Mucosa of descending colon (tissue), 3 donors: ENCODE results near the gene SLC26A6. TPM values are rescaled to one million over a fixed set of nuclear protein-coding genes. Genes with fewer than 3 reads are reported as not detected.

Experiments used
- ATAC-seq: fragments of 200-7000 bp; cut with Tn5 transposase; one replicate; pipeline ENCODE4 v1.9.1; 2020; ENCODE audit warnings: mild to moderate bottlenecking, moderate library complexity
- DNase-seq, 3 donors: peaks; one replicate each; pipeline ENCODE4 v3.0.0-alpha.2; 2020
- H3K36me3 ChIP-seq: fragments of 200-600 bp; one replicate; pipeline ENCODE4 v1.8.0; 2021; ENCODE audit warnings: low read depth, mild to moderate bottlenecking
- H3K4me1 ChIP-seq: fragments of 200-600 bp; one replicate; pipeline ENCODE4 v1.8.0; 2021; ENCODE audit warnings: low read depth, mild to moderate bottlenecking
- H3K4me3 ChIP-seq: fragments of 200-600 bp; one replicate; pipeline ENCODE4 v1.8.0; 2021; ENCODE audit warnings: mild to moderate bottlenecking
- H3K9me3 ChIP-seq: fragments of 200-600 bp; one replicate; pipeline ENCODE4 v1.8.0; 2021; ENCODE audit warnings: mild to moderate bottlenecking
- intact Hi-C, 2 donors: fragments of 100-400 bp; cut with DNase I in 1 of 2; cut with micrococcal nuclease in 1 of 2; formaldehyde crosslinking; loops; one replicate each; pipeline versions ENCODE4 v1.11.0 to v1.11.1; 2022; cut with DNase I, micrococcal nuclease
- total RNA-seq, 3 donors: library from RNA; stranded (reverse); fragmentation: NEBNext Ultra II Directional in 2 of 3; extraction: Animal tissue kit (Norgen Biotek cat#: 25700) in 2 of 3; gene quantifications; one replicate each; pipeline versions ENCODE4 v1.2.1 to v1.2.4, GENCODE V29; 2021 to 2023
- TF ChIP-seq, protein P1 (sequence below): fragments of 200-600 bp; IDR thresholded peaks from one replicate; pipeline ENCODE4 v1.8.0; 2022; ENCODE audit warnings: antibody characterized with exemption, mild to moderate bottlenecking
- donor health status: DM: no; HTN: no; CAD: no; lungs with moderate emphysema.
- donor health status: DM: no; HTN: no; CAD: no.
- donor health status: DM: no; HTN: yes; CAD: no.

SLC26A6 gene
- total RNA-seq, 3 donors from 2014 or later, result 78.6 to 161 (median 104) TPM

DNA sequence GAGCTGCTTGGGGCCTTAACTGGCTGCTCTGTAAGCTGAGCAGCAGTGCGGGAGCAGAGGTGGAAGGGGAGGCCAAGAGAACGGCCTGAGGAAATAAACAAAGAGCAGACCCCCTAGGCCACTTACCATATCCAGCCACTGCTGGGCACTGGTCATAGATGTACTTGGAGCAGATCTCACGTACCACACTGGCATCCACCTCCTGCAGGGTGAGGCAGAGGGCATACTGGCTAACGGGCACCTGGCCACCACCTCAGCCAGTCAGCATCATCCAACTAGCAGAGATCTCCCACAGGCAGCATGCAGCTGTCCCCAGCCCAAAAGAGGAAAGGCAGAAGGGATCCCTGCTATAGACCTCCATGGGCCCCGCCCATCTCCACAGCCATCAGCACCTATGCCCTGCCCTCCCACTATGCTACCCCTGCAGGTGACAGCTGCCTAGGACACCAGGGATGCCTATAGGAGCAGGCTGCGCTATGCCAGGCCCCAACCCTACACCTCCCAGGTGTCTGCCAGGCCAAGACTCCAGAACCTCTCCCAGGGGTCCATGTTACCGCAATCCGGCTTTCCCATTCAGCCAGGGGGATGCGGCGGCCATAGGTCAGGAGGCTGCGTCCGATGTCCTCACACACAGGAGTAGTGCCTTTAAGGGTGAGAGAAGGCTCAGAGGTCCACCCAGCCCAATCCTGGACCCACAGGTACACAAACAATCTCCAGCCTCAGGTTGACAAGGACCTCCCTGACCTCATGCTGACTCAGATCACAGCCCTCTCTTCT is 35.6 kb downstream of the SLC26A6 start:
- ATAC-seq (no peak), DNase-seq (no peak)
- Histone ChIP-seq H3K4me3 (no peak overlapping the region), H3K4me1 (peaks cover 10% of the 10 kb centered on the region), H3K9me3 (no peaks in the 10 kb centered on the region), H3K36me3 (peaks cover 37% of the 10 kb centered on the region)
- TF ChIP-seq, protein P1, sequence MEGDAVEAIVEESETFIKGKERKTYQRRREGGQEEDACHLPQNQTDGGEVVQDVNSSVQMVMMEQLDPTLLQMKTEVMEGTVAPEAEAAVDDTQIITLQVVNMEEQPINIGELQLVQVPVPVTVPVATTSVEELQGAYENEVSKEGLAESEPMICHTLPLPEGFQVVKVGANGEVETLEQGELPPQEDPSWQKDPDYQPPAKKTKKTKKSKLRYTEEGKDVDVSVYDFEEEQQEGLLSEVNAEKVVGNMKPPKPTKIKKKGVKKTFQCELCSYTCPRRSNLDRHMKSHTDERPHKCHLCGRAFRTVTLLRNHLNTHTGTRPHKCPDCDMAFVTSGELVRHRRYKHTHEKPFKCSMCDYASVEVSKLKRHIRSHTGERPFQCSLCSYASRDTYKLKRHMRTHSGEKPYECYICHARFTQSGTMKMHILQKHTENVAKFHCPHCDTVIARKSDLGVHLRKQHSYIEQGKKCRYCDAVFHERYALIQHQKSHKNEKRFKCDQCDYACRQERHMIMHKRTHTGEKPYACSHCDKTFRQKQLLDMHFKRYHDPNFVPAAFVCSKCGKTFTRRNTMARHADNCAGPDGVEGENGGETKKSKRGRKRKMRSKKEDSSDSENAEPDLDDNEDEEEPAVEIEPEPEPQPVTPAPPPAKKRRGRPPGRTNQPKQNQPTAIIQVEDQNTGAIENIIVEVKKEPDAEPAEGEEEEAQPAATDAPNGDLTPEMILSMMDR, result no peak
- intact Hi-C loops, result no loop called here

DNA sequence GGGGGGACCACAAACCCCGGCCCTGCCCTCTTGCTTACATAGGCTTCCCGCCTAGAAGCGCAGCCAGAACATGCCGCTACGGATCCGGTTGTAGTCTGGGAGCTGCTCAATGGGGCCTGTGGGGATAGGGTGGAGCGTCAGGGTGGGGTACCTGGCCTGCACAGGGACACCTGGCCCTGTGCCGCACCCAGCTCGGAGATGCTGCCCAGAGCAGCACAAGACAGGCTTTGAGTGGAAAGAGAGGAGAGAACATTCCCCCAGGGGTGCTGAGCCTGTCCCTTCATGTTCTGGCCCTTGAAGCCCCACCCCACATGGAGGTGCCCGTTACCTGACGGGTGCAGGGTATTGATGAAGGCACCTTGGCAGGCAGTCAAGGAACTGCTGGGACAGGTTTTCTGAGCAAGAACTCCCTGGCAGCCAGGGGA is 36.2 kb downstream of the SLC26A6 start:
- H3K36me3 ChIP-seq, result peaks cover 33% of the 10 kb centered on the region
- peak; percentile 8 for ATAC-seq
- no peak for DNase-seq
- peaks cover 15% of the 10 kb centered on the region for H3K4me1 ChIP-seq
- TF ChIP-seq, protein P1, result no peak
- H3K4me3 ChIP-seq, result no peak overlapping the region
- intact Hi-C loops, result no loop called here
- H3K9me3 ChIP-seq, result no peaks in the 10 kb centered on the region

DNA sequence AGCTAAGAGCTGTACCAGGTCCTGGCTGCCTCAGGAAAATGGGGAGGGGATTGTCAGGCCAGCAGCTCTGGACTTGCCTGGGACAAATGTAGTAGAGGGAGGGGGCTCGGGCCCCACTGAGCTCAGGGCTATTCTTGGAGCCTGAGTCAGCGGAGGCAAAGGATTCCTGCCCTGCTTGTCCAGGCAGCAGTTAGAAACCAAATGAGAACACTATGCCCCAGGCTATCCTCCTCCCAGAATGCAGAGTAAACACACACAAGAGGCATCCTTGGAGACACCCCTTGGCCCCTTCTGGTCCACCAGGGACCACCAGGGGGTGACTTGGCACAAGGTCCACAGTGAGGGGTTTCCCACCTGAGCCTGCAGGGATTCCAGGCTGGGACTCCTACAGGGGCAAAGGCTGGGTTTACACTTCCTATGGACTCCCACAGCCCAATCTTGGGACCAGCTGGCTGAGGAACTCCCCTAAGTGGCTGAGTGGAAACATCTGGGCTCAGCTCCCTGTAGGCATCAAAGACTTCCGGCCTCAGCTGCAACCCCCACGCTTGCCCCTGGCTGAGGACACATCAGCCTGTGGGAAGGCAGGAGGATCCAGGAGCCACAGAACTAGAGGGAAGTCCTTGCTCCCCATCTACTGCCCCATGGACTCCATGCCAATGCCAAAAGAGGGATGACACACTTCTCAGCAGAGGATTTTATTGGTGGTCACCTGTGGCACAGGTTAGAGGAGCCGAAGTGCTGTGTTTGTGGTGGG is 36.8 kb downstream of the SLC26A6 start:
- ATAC-seq (peak; percentile 26), DNase-seq (peak in 1 of 3 donors; percentile 38)
- no peaks in the 10 kb centered on the region for H3K9me3 ChIP-seq
- TF ChIP-seq, protein P1, result no peak
- H3K36me3 ChIP-seq, result peaks cover 29% of the 10 kb centered on the region
- intact Hi-C loops, result no loop called here
- H3K4me3 ChIP-seq, result no peak overlapping the region
- peaks cover 15% of the 10 kb centered on the region for H3K4me1 ChIP-seq

DNA sequence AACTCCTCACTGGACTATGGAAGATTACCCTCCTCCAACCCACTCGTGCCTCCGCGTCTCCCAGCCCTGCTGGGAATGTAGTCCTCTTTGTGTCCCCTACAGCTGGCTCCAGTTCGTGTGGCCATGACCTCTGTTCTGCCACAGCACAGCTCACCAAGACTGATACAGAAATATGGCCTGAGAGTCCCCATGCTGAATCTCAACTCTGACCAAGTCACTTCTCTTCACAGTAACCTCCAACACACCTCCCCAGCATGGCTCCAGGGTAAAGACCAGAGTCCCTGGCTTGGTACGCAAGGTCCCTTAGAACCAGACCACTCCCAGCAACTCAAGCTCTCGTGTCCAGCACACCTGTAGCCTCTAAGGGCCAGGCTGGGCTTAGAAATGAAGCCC is 37.9 kb downstream of the SLC26A6 start:
- Histone ChIP-seq H3K36me3 (peaks cover 24% of the 10 kb centered on the region), H3K4me1 (peaks cover 15% of the 10 kb centered on the region), H3K4me3 (no peak overlapping the region), H3K9me3 (no peaks in the 10 kb centered on the region)
- DNase-seq (no peak), ATAC-seq (no peak)
- TF ChIP-seq, protein P1, result no peak
- intact Hi-C loops, result no loop called here

DNA sequence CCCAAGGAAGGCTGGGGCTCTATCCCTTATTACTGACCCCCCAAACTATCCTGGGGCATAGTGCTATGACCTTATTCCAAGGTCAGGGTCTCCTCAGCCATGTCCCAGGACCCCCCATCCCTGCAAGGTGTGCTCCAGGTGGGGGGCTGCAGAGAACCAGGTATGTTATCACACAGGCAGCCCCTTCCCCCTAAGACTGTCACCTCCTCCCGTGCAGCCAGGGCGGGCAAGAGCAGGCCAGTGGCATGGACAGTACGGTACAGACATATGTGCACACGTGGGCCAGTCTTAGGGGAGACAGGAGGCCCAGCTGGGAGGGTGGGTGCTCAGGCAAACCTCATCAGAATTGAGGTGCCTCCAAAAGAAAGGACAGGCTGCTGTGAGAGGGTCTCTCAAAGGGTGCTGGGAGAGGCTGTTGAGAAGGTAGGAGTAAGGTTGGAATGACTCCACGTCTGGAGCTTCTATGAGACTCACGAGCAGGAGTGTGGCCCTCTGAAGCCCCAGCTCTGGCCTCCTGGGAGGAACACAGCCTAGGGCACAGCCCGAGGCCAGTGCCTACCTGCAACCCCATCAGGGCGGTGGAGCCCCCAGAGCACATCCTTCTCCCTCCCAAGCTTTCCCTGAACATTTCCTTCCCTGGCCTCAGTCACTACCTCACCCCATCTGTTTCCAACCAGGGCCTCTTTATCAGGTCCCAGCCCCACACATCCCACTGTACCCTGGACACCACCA is 38.4 kb downstream of the SLC26A6 start:
- TF ChIP-seq, protein P1, result no peak
- Histone ChIP-seq H3K36me3 (peaks cover 24% of the 10 kb centered on the region), H3K4me3 (no peak overlapping the region), H3K4me1 (peaks cover 15% of the 10 kb centered on the region), H3K9me3 (no peaks in the 10 kb centered on the region)
- ATAC-seq (no peak), DNase-seq (no peak)
- intact Hi-C loops, result no loop called here
